Lung (tissue), 12 donors: ENCODE data around the gene DCAF8L2. TPM values are rescaled to one million over a fixed set of nuclear protein-coding genes. Genes with fewer than 3 reads are reported as not detected.

Source experiments
- ATAC-seq: fragments of 200-7000 bp; cut with Tn5 transposase; one replicate; pipeline ENCODE4 v1.9.1; 2020; ENCODE audit warnings: moderate number of reproducible peaks; ENCODE audit not compliant: insufficient read depth, low FRiP score
- DNase-seq, 3 donors: peaks; one replicate each; pipeline ENCODE4 v3.0.0-alpha.2; 2013 to 2017
- H3K27ac ChIP-seq, 2 donors: one replicate each; pipeline ENCODE4 v1.5.1; 2013; ENCODE audit warnings: mild to moderate bottlenecking in 2 of 2, moderate library complexity in 2 of 2, control low read depth in 1 of 2, inconsistent platforms in 1 of 2, low read depth in 1 of 2, low read length in 1 of 2
- H3K27me3 ChIP-seq, 3 donors: one replicate each; pipeline ENCODE4 v1.5.1; 2013; ENCODE audit warnings: low read length in 2 of 3; ENCODE audit not compliant: control insufficient read depth in 3 of 3, insufficient read depth in 3 of 3
- H3K36me3 ChIP-seq, 4 donors: one replicate each; pipeline ENCODE4 v1.5.1; 2013; ENCODE audit warnings: low read length in 4 of 4, mild to moderate bottlenecking in 1 of 4, moderate library complexity in 1 of 4; ENCODE audit not compliant: control insufficient read depth in 4 of 4, insufficient read depth in 4 of 4
- H3K4me1 ChIP-seq, 5 donors: one replicate each; pipeline ENCODE4 v1.5.1; 2013; ENCODE audit warnings: low read length in 5 of 5, mild to moderate bottlenecking in 2 of 5, moderate library complexity in 1 of 5; ENCODE audit not compliant: control insufficient read depth in 5 of 5, insufficient read depth in 5 of 5
- H3K4me3 ChIP-seq: one replicate; pipeline ENCODE4 v1.5.1; 2013; ENCODE audit warnings: mild to moderate bottlenecking, control low read depth, moderate library complexity
- H3K9ac ChIP-seq, 2 donors: one replicate each; pipeline ENCODE4 v1.5.1; 2013; ENCODE audit warnings: low read length in 2 of 2, control low read depth in 1 of 2; ENCODE audit not compliant: insufficient read depth in 1 of 2
- H3K9me3 ChIP-seq, 4 donors: one replicate each; pipeline ENCODE4 v1.5.1; 2013; ENCODE audit warnings: low read length in 3 of 4, mild to moderate bottlenecking in 1 of 4, moderate library complexity in 1 of 4; ENCODE audit not compliant: control insufficient read depth in 4 of 4, insufficient read depth in 3 of 4
- CTCF ChIP-seq: IDR thresholded peaks from 2 replicates; pipeline ENCODE4 v1.5.1; 2012; ENCODE audit warnings: mild to moderate bottlenecking; ENCODE audit errors: control extremely low read depth, extremely low read depth
- WGBS, 2 donors: extraction: QIAGEN DNeasy Blood & Tissue Kit; methylation state at CpG; one replicate each; pipeline ENCODE4 v1.1.7; 2013; 5-methylcytosine and 5-hydroxymethylcytosine counted together
- polyA plus RNA-seq, 2 donors: library from polyadenylated mRNA; stranded (reverse); fragments of 200-250 nt; gene quantifications; one replicate each; pipeline ENCODE4 v1.2.1, GENCODE V29; 2013
- total RNA-seq, 2 donors: library from RNA; depleted of rRNA in 1 of 2; stranded (reverse); fragments of >200 nt in 1 of 2; gene quantifications; one replicate each; pipeline ENCODE4 v1.2.1, GENCODE V29; 2014 to 2021
- donor health status: control.
- donor health status: control.
- donor health status: Bipolar disorder and iron deficiency.
- donor health status: healthy.
- donor health status: DM: yes; HTN: yes; CAD: no.

The DCAF8L2 gene
- total and polyA plus RNA-seq, 4 donors = not detected

GRCh38 chrX:27599928-27600327 is 9.8 kb downstream of the DCAF8L2 start:
- Histone ChIP-seq H3K27me3 (peaks cover 0 to 2% (median 0%) of the 10 kb centered on the region in 3 donors), H3K4me1 (no peaks in the 10 kb centered on the region), H3K36me3 (no peaks in the 10 kb centered on the region), H3K9ac (no peak overlapping the region), H3K9me3 (no peaks in the 10 kb centered on the region), H3K27ac (no peak overlapping the region), H3K4me3 (no peak overlapping the region)
- TF ChIP-seq CTCF = no peak
- ATAC-seq (no peak), DNase-seq (no peak)
- WGBS, 2 donors = 64 to 78% methylated on average over 4 of the region's 4 CpGs

DNA sequence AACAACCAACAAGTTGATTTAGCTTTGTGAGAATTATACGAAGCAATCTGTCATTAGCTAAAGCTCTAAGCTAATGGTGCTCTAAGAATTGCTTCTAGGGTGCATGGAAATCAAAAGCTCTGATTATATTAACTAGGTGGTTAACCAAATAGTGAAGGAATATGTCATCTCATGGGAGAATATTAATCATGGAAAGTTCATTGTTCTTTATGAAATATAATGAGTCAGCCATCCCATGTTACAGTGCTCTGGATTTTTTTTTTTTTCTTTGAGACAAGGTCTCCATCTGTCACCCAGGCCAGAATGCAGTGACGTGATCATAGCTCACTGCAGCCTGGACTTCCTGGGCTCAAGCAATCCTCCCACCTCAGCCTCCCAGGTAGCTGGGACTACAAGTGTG is 10.5 kb downstream of the DCAF8L2 start:
- Histone ChIP-seq H3K4me3 (no peak overlapping the region), H3K9me3 (no peaks in the 10 kb centered on the region), H3K9ac (no peak overlapping the region), H3K27ac (no peak overlapping the region), H3K4me1 (no peaks in the 10 kb centered on the region), H3K27me3 (peaks cover 0 to 2% (median 0%) of the 10 kb centered on the region in 3 donors), H3K36me3 (no peaks in the 10 kb centered on the region)
- no peak for DNase-seq
- ATAC-seq = no peak
- WGBS, 2 donors = 68 to 90% methylated on average over 2 of the region's 2 CpGs
- no peak for TF ChIP-seq CTCF

DNA sequence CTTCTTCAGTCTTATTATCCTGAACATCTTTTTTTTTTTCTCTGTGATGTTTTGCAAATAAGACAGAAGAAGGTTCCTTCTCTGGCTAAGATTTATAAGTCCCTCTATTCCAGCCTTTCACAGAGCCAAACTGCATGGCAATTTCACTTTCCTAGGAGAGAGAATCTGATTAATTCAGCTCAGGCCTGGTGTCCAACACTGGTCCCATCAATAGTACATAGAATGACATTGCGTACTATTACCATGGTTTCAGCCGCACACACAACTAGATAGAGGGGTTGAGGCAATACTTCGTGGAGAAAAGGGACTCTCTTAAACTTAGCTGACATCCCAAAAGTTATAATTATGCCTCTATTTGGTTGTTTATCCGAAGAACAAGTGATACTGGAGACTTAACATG is 18.5 kb downstream of the DCAF8L2 start:
- no peak for ATAC-seq
- no peak for DNase-seq
- no peaks in the 10 kb centered on the region for H3K4me1 ChIP-seq
- no peaks in the 10 kb centered on the region for H3K27me3 ChIP-seq
- H3K36me3 ChIP-seq = no peaks in the 10 kb centered on the region
- no peak overlapping the region for H3K4me3 ChIP-seq
- no peaks in the 10 kb centered on the region for H3K9me3 ChIP-seq
- no peak for TF ChIP-seq CTCF
- H3K9ac ChIP-seq = no peak overlapping the region
- no peak overlapping the region for H3K27ac ChIP-seq
- WGBS, 2 donors = 68 to 87% methylated on average over 4 of the region's 4 CpGs

DNA sequence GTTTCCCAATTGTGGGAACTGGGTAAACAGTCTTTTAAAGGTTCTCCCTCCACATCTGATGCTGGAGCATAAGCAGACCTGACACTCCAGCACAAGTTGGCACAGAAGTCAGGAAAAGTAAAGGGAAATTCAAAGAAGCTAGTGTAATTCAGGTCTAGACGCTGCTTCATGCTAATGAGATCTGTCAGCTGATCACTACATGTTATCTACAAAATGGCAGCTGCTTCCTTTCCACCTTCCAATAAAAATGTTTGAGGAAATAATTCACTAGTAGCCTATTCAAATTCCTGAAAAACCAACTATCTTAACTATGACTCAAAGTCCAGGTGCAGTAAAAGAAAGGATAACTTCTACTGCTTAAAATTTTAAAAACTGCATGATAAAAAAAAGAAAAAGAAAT is 29.3 kb downstream of the DCAF8L2 start:
- no peak for DNase-seq

More for the DNA sequence above, 29.3 kb downstream of the DCAF8L2 start:
- no peak for TF ChIP-seq CTCF
- H3K4me1 ChIP-seq = no peaks in the 10 kb centered on the region
- no peaks in the 10 kb centered on the region for H3K36me3 ChIP-seq
- no peak overlapping the region for H3K4me3 ChIP-seq
- H3K9ac ChIP-seq = no peak overlapping the region
- 41 to 61% methylated on average over 1 of the region's 1 CpG for WGBS, 2 donors
- ATAC-seq = no peak
- peaks cover 0 to 2% (median 0%) of the 10 kb centered on the region in 3 donors for H3K27me3 ChIP-seq
- H3K9me3 ChIP-seq = no peaks in the 10 kb centered on the region
- H3K27ac ChIP-seq = no peak overlapping the region
